ENCODE results near the gene RAPGEF5. TPM values are rescaled to one million over a fixed set of nuclear protein-coding genes. Genes with fewer than 3 reads are reported as not detected.

RAPGEF5 gene
- total RNA-seq, 1 experiment from 2014 or later, result 15.6 TPM

DNA sequence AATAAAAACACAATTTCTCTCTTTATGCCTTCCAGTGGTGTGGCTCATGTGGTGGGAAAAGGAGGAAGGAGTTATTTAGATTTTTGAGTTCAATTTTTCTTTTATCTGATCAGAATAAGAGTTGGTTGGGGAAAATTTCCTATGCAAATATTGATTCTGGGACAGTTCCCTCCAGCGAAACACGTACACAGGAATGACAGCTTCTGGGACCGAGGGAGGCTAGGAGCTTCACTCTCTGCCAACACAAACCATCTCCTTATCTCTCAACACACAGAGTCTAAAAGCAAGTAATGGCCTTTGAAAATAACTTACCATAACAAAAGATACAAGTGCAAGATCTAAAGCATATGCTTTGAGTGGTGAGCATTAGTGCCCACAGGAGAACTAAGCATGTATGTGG is 122.7 kb downstream of the RAPGEF5 start:
- H4K20me1 ChIP-seq (ENCODE audit: insufficient read depth), result no peaks in the 10 kb centered on the region
- no peak overlapping the region for H3K4me2 ChIP-seq (ENCODE audit: low read length)
- intact Hi-C loops (cut with micrococcal nuclease), result no loop called here
- ATAC-seq (no peak), DNase-seq (ENCODE audit: low read depth, low spot score) (no peak)
- RAD21 ChIA-PET (ENCODE audit: low non-redundant PET in 1 of 2, low total read pairs in 2 of 2, uncharacterized antibody in 2 of 2, unreplicated experiment in 2 of 2), result no interaction called here
- TF ChIP-seq, protein P1, sequence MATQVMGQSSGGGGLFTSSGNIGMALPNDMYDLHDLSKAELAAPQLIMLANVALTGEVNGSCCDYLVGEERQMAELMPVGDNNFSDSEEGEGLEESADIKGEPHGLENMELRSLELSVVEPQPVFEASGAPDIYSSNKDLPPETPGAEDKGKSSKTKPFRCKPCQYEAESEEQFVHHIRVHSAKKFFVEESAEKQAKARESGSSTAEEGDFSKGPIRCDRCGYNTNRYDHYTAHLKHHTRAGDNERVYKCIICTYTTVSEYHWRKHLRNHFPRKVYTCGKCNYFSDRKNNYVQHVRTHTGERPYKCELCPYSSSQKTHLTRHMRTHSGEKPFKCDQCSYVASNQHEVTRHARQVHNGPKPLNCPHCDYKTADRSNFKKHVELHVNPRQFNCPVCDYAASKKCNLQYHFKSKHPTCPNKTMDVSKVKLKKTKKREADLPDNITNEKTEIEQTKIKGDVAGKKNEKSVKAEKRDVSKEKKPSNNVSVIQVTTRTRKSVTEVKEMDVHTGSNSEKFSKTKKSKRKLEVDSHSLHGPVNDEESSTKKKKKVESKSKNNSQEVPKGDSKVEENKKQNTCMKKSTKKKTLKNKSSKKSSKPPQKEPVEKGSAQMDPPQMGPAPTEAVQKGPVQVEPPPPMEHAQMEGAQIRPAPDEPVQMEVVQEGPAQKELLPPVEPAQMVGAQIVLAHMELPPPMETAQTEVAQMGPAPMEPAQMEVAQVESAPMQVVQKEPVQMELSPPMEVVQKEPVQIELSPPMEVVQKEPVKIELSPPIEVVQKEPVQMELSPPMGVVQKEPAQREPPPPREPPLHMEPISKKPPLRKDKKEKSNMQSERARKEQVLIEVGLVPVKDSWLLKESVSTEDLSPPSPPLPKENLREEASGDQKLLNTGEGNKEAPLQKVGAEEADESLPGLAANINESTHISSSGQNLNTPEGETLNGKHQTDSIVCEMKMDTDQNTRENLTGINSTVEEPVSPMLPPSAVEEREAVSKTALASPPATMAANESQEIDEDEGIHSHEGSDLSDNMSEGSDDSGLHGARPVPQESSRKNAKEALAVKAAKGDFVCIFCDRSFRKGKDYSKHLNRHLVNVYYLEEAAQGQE (IDR thresholded peaks at IDR 0.05; ENCODE audit: low read depth), result no peak
- no peak for TF ChIP-seq ELF1 (IDR thresholded peaks at IDR 0.05; ENCODE audit: borderline replicate concordance, low read depth)
- TF ChIP-seq ZNF274 (IDR thresholded peaks at IDR 0.05; ENCODE audit: low read depth, low read length), result no peak
- no peak for TF ChIP-seq CEBPB (IDR thresholded peaks at IDR 0.05; ENCODE audit: low read depth)
- no peak for TF ChIP-seq TCF7L2 (IDR thresholded peaks at IDR 0.05; ENCODE audit: borderline replicate concordance, extremely low read depth, insufficient read depth, insufficient read length)
- no peak for TF ChIP-seq SRF (IDR thresholded peaks at IDR 0.05; ENCODE audit: low read depth)
- TF ChIP-seq POLR2A (IDR thresholded peaks at IDR 0.05; ENCODE audit: borderline replicate concordance, extremely low read depth, insufficient read depth, insufficient read length), result no peak
- TF ChIP-seq JUND (IDR thresholded peaks at IDR 0.05), result no peak
- no peak for TF ChIP-seq YY1 (IDR thresholded peaks at IDR 0.05; ENCODE audit: extremely low read depth, insufficient replicate concordance, low read depth, low read length)
- TF ChIP-seq CTCF (IDR thresholded peaks at IDR 0.05 in 2 of 3, conservative IDR thresholded peaks at IDR 0.05 in 1 of 3; ENCODE audit: borderline replicate concordance in 1 of 3, insufficient read depth in 1 of 3, low read depth in 2 of 3, low read length in 2 of 3), result no peak
- no peak for TF ChIP-seq SP1 (IDR thresholded peaks at IDR 0.05; ENCODE audit: low read depth)
- TF ChIP-seq ZFX (IDR thresholded peaks at IDR 0.05), result no peak
- H2AFZ ChIP-seq (ENCODE audit: low read depth, low read length, poor library complexity, severe bottlenecking), result no peak overlapping the region
- H3K4me3 ChIP-seq (replicated peaks in 1 of 2; ENCODE audit: low read depth in 1 of 2, low read length in 2 of 2), result no peak overlapping the region
- H3K4me1 ChIP-seq (ENCODE audit: control insufficient read depth in 1 of 2, insufficient read depth in 2 of 2, low read length in 2 of 2), result no peaks in the 10 kb centered on the region
- H3K27me3 ChIP-seq (ENCODE audit: insufficient read depth, low read length), result no peaks in the 10 kb centered on the region
- H3K79me2 ChIP-seq (ENCODE audit: insufficient read depth, low read length), result no peaks in the 10 kb centered on the region
- no peaks in the 10 kb centered on the region for H3K9me3 ChIP-seq (ENCODE audit: control insufficient read depth in 1 of 2, insufficient read depth in 1 of 2, low read depth in 1 of 2, low read length in 2 of 2)
- POLR2A ChIA-PET, result no interaction called here
- H3K9ac ChIP-seq (ENCODE audit: low read length), result no peak overlapping the region
- no peak overlapping the region for H3K27ac ChIP-seq (ENCODE audit: low read depth, low read length)
- no TSS peak for BruUV-seq (replicated peaks)
- CTCF ChIA-PET, result no interaction called here
- H3K36me3 ChIP-seq (ENCODE audit: control insufficient read depth in 1 of 2, insufficient read depth in 2 of 2, low read length in 2 of 2), result no peaks in the 10 kb centered on the region
- no peaks in the 10 kb centered on the region for H3K9me2 ChIP-seq (ENCODE audit: insufficient read depth)
